H9 (cell line): ENCODE data around the gene TACC2. TPM values are rescaled to one million over a fixed set of nuclear protein-coding genes. Genes with fewer than 3 reads are reported as not detected.

Experiments
- DNase-seq: peaks from one replicate; pipeline ENCODE4 v3.0.0-alpha.2; 2017
- H2AFZ ChIP-seq: one replicate; pipeline ENCODE4 v1.6.1; 2013; ENCODE audit warnings: mild to moderate bottlenecking, low read length, control low read depth, moderate library complexity
- H2AK5ac ChIP-seq: 2 replicates; pipeline ENCODE4 v1.6.1; 2013; ENCODE audit warnings: low read length, control low read depth, mixed read lengths; ENCODE audit not compliant: insufficient read length
- H2BK120ac ChIP-seq: one replicate; pipeline ENCODE4 v1.6.1; 2013; ENCODE audit warnings: low read depth, mild to moderate bottlenecking, low read length, control low read depth, inconsistent platforms; ENCODE audit not compliant: poor library complexity, severe bottlenecking
- H2BK12ac ChIP-seq: 2 replicates; pipeline ENCODE4 v1.6.1; 2013; ENCODE audit warnings: low read length, control low read depth, mixed read lengths, low read depth; ENCODE audit not compliant: insufficient read length
- H2BK15ac ChIP-seq: 2 replicates; pipeline ENCODE4 v1.6.1; 2013; ENCODE audit warnings: low read depth, low read length, control low read depth
- H2BK20ac ChIP-seq: one replicate; pipeline ENCODE4 v1.6.1; 2013; ENCODE audit warnings: low read depth, mild to moderate bottlenecking, low read length, control low read depth, inconsistent platforms; ENCODE audit not compliant: poor library complexity, severe bottlenecking
- H2BK5ac ChIP-seq: 2 replicates; pipeline ENCODE4 v1.6.1; 2013; ENCODE audit warnings: low read length, control low read depth, mixed read lengths; ENCODE audit not compliant: insufficient read length
- H3K14ac ChIP-seq: 2 replicates; pipeline ENCODE4 v1.6.1; 2013; ENCODE audit warnings: low read length, control low read depth; ENCODE audit not compliant: insufficient read depth
- H3K18ac ChIP-seq: 2 replicates; pipeline ENCODE4 v1.6.1; 2013; ENCODE audit warnings: low read depth, mild to moderate bottlenecking, mixed read lengths, low read length, control low read depth; ENCODE audit not compliant: insufficient read length
- H3K23ac ChIP-seq: 2 replicates; pipeline ENCODE4 v1.6.1; 2013; ENCODE audit warnings: low read length, control low read depth, mixed read lengths, low read depth; ENCODE audit not compliant: insufficient read length
- H3K23me2 ChIP-seq: 2 replicates; pipeline ENCODE4 v1.6.1; 2013; ENCODE audit warnings: low read depth, mild to moderate bottlenecking, mixed read lengths, low read length, control low read depth; ENCODE audit not compliant: insufficient read length, poor library complexity, severe bottlenecking
- H3K27ac ChIP-seq: 2 replicates; pipeline ENCODE4 v1.5.1; 2013; ENCODE audit warnings: low read length, control low read depth, mixed read lengths, low read depth; ENCODE audit not compliant: insufficient read length
- H3K27me3 ChIP-seq: 2 replicates; pipeline ENCODE4 v1.6.1; 2013; ENCODE audit warnings: low read length, control low read depth, inconsistent platforms; ENCODE audit not compliant: insufficient read depth
- H3K4ac ChIP-seq: 2 replicates; pipeline ENCODE4 v1.6.1; 2013; ENCODE audit warnings: low read depth, mild to moderate bottlenecking, control low read depth, inconsistent platforms, low read length, moderate library complexity
- H3K4me1 ChIP-seq: 2 replicates; pipeline ENCODE4 v1.6.1; 2013; ENCODE audit warnings: low read length, control low read depth, inconsistent platforms; ENCODE audit not compliant: insufficient read depth
- H3K4me2 ChIP-seq: 2 replicates; pipeline ENCODE4 v1.6.1; 2013; ENCODE audit warnings: low read length, control low read depth, mixed read lengths; ENCODE audit not compliant: insufficient read length, insufficient read depth
- H3K56ac ChIP-seq: 2 replicates; pipeline ENCODE4 v1.6.1; 2013; ENCODE audit warnings: low read depth, mild to moderate bottlenecking, mixed read lengths, low read length, control low read depth; ENCODE audit not compliant: insufficient read length
- H3K79me1 ChIP-seq: 2 replicates; pipeline ENCODE4 v1.6.1; 2013; ENCODE audit warnings: low read depth, mild to moderate bottlenecking, moderate library complexity, low read length, control low read depth, inconsistent platforms; ENCODE audit not compliant: insufficient read depth, poor library complexity, severe bottlenecking
- H3K79me2 ChIP-seq: 2 replicates; pipeline ENCODE4 v1.6.1; 2013; ENCODE audit warnings: low read length, control low read depth, inconsistent platforms; ENCODE audit not compliant: insufficient read depth
- H3K9ac ChIP-seq: 2 replicates; pipeline ENCODE4 v1.6.1; 2013; ENCODE audit warnings: low read length, control low read depth, mixed read lengths; ENCODE audit not compliant: insufficient read length; ENCODE audit errors: extremely low read depth
- H3K9me3 ChIP-seq: one replicate; pipeline ENCODE4 v1.6.1; 2013; ENCODE audit warnings: low read depth, low read length, inconsistent platforms; ENCODE audit not compliant: control insufficient read depth
- H3T11ph ChIP-seq: one replicate; pipeline ENCODE4 v1.6.1; 2013; ENCODE audit warnings: mild to moderate bottlenecking, low read length, control low read depth, inconsistent platforms
- H4K20me1 ChIP-seq: one replicate; pipeline ENCODE4 v1.6.1; 2013; ENCODE audit not compliant: control insufficient read depth, insufficient read length, insufficient read depth
- H4K5ac ChIP-seq: 2 replicates; pipeline ENCODE4 v1.6.1; 2013; ENCODE audit warnings: low read depth, mild to moderate bottlenecking, mixed read lengths, low read length, control low read depth; ENCODE audit not compliant: insufficient read length
- H4K8ac ChIP-seq: replicated peaks from 2 replicates; pipeline ENCODE4 v1.6.1; 2013; ENCODE audit warnings: low read length, control low read depth, mixed read lengths, low read depth; ENCODE audit not compliant: insufficient read length
- H4K91ac ChIP-seq: 2 replicates; pipeline ENCODE4 v1.6.1; 2013; ENCODE audit warnings: low read depth, mild to moderate bottlenecking, moderate library complexity, mixed read lengths, low read length, control low read depth; ENCODE audit not compliant: insufficient read length
- H3K27ac Mint-ChIP-seq, 3 experiments: 2 replicates in 2 of 3; 3 replicates in 1 of 3; pipeline ENCODE4 v1.8.0; 2020 to 2021; ENCODE audit warnings: mixed read lengths in 3 of 3, mild to moderate bottlenecking in 1 of 3, moderate library complexity in 1 of 3
- H3K27me3 Mint-ChIP-seq: 2 replicates; pipeline ENCODE4 v1.8.0; 2021; ENCODE audit warnings: low read depth, mild to moderate bottlenecking, moderate library complexity, mixed read lengths
- H3K36me3 Mint-ChIP-seq, 3 experiments: 2 replicates in 2 of 3; 3 replicates in 1 of 3; pipeline ENCODE4 v1.8.0; 2020 to 2021; ENCODE audit warnings: low read depth in 3 of 3, mixed read lengths in 3 of 3; ENCODE audit not compliant: insufficient read depth in 1 of 3
- H3K4me1 Mint-ChIP-seq, 2 experiments: 2 replicates each; pipeline ENCODE4 v1.8.0; 2020; ENCODE audit warnings: mixed read lengths in 2 of 2
- H3K4me3 Mint-ChIP-seq, 2 experiments: 2 replicates in 1 of 2; 3 replicates in 1 of 2; pipeline ENCODE4 v1.8.0; 2020 to 2021; ENCODE audit warnings: mild to moderate bottlenecking in 2 of 2, mixed read lengths in 2 of 2, moderate library complexity in 1 of 2
- H3K9me3 Mint-ChIP-seq, 2 experiments: 2 replicates in 1 of 2; 3 replicates in 1 of 2; pipeline ENCODE4 v1.8.0; 2020; ENCODE audit warnings: mild to moderate bottlenecking in 2 of 2, mixed read lengths in 2 of 2, moderate library complexity in 1 of 2
- WGBS: extraction: QIAGEN DNeasy Blood & Tissue Kit; methylation state at CpG from one replicate; pipeline ENCODE4 v1.1.7; 2013; ENCODE audit warnings: missing lambda C conversion rate, low lambda C conversion rate, mixed read lengths; ENCODE audit not compliant: insufficient read length; ENCODE audit errors: extremely low coverage; 5-methylcytosine and 5-hydroxymethylcytosine counted together
- total RNA-seq: library from RNA; stranded (reverse); gene quantifications from 2 replicates; pipeline ENCODE4 v1.2.1, GENCODE V29; 2021
- TF ChIP-seq, protein P1 (sequence below): fragments of 200-600 bp; sonication (generic); conservative IDR thresholded peaks from 3 replicates; pipeline ENCODE4 v1.8.0; 2021; ENCODE audit warnings: antibody characterized with exemption, mild to moderate bottlenecking

The TACC2 gene
- total RNA-seq, 1 experiment from 2014 or later = 58.1 TPM

DNA sequence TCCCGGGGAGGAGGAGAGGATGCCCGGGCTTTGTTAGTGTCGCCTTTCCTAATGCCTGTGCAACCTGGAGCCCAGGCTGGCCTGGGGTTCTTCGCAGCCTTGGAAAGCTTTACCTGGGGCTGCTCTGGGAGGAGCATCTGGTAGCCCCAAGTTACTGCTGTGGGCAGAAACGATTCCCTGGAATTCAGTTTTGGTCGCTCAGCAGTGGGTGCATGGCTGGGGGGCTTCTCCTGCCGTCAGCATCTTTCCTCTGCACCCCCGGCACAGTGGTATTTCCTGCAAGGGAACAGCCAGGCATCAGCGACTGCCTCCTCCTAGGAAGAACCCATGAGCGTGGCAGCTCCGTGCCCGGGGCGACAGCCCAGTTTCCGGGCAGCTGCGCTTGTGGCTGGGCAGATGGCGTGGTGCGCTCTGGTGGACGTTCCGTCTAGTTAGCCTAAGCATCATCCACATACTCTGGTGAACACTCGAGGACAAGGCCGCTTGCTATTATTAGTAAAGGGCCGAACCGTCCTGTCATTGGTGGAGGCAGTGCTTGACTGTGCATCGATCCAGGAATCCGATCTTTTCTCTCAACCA, 175.1 kb downstream of the TACC2 start:
- TF ChIP-seq, protein P1, sequence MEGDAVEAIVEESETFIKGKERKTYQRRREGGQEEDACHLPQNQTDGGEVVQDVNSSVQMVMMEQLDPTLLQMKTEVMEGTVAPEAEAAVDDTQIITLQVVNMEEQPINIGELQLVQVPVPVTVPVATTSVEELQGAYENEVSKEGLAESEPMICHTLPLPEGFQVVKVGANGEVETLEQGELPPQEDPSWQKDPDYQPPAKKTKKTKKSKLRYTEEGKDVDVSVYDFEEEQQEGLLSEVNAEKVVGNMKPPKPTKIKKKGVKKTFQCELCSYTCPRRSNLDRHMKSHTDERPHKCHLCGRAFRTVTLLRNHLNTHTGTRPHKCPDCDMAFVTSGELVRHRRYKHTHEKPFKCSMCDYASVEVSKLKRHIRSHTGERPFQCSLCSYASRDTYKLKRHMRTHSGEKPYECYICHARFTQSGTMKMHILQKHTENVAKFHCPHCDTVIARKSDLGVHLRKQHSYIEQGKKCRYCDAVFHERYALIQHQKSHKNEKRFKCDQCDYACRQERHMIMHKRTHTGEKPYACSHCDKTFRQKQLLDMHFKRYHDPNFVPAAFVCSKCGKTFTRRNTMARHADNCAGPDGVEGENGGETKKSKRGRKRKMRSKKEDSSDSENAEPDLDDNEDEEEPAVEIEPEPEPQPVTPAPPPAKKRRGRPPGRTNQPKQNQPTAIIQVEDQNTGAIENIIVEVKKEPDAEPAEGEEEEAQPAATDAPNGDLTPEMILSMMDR = no peak
- H3K9me3 Mint-ChIP-seq = no peaks in the 10 kb centered on the region; a peak in 2 of 5 replicates
- H3K4me3 Mint-ChIP-seq = peak overlapping the region; percentile 87 to 89
- H4K20me1 ChIP-seq = no peaks in the 10 kb centered on the region
- peak overlapping the region in 2 of 3 experiments; percentile 62 to 92; a peak in 5 of 7 replicates for H3K27ac Mint-ChIP-seq
- H3K27ac ChIP-seq = no peak overlapping the region
- H3K14ac ChIP-seq = peak overlapping the region; percentile 96
- no CpG with 5 or more reads among the region's 25 CpGs for WGBS
- no peak overlapping the region for H2BK120ac ChIP-seq
- no peak overlapping the region for H2BK20ac ChIP-seq
- no peak overlapping the region for H2BK12ac ChIP-seq
- no peak overlapping the region for H3K56ac ChIP-seq
- H4K91ac ChIP-seq = no peak overlapping the region
- H3K4me1 ChIP-seq = peaks cover 11% of the 10 kb centered on the region; the same call in 1 of the 2 replicates
- H3K27me3 Mint-ChIP-seq = peaks cover 9% of the 10 kb centered on the region
- no peak overlapping the region; the same call in 1 of the 2 replicates for H3K4ac ChIP-seq
- no peaks in the 10 kb centered on the region for H3K79me1 ChIP-seq
- peaks cover 16% of the 10 kb centered on the region for H3K23me2 ChIP-seq
- H2BK15ac ChIP-seq = no peak overlapping the region
- no peak overlapping the region for H2AFZ ChIP-seq
- no peak overlapping the region for H3T11ph ChIP-seq
- H3K36me3 Mint-ChIP-seq = peaks cover 0 to 15% (median 15%) of the 10 kb centered on the region in 3 experiments; a peak in 6 of 7 replicates
- peak overlapping the region; percentile 98 for H3K18ac ChIP-seq
- peaks cover 23% of the 10 kb centered on the region; the same call in 1 of the 2 replicates for H3K79me2 ChIP-seq
- no peak overlapping the region for H3K23ac ChIP-seq
- H3K9me3 ChIP-seq = no peaks in the 10 kb centered on the region
- no peaks in the 10 kb centered on the region; the same call in 1 of the 2 replicates for H3K27me3 ChIP-seq
- no peak for DNase-seq
- H3K4me1 Mint-ChIP-seq = peaks cover 69 to 75% of the 10 kb centered on the region in 2 experiments
- H2AK5ac ChIP-seq = no peak overlapping the region
- H3K9ac ChIP-seq = peak overlapping the region; percentile 82
- no peak overlapping the region for H4K5ac ChIP-seq
- H4K8ac ChIP-seq = no peak overlapping the region
- H3K4me2 ChIP-seq = peak overlapping the region; percentile 97
- H2BK5ac ChIP-seq = no peak overlapping the region
